SU-DHL-6 (cell line): ENCODE measurements around the gene DNAH7.

ENCODE experiments used
- EZH2phosphoT487 ChIP-seq: fragments of 200-600 bp; sonication (generic), shearing (Covaris generic); conservative IDR thresholded peaks from 2 replicates; pipeline ENCODE4 v1.6.1; 2018; ENCODE audit warnings: mild to moderate bottlenecking, antibody characterized with exemption, low read length, moderate library complexity, mixed read lengths
- TF ChIP-seq, protein P1 (sequence below): fragments of 200-600 bp; sonication (generic); IDR thresholded peaks from one replicate; pipeline ENCODE4 v1.5.1; 2017; ENCODE audit warnings: antibody characterized with exemption, mild to moderate bottlenecking, low read length, moderate library complexity; ENCODE audit not compliant: insufficient read depth, poor library complexity, severe bottlenecking

DNA sequence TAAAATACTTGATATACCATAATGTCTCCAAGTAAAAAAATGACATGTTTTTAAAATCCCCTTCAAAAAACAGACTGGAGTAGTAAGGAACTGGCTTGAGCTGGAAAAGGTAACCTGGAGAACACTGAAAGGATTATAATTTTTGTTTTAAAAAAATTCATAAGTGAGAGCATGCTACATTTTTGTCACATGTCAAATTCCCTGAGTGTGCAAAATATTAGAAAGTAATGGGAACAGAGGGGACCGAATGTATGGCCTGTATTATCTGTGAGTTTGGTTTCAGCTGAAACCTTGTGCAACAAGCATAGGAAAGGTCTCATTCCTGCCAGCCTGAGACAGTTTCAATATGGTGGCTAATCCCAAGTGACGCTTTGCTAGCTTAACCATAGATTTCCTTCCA is 209.1 kb downstream of the DNAH7 start:
- TF ChIP-seq, protein P1, sequence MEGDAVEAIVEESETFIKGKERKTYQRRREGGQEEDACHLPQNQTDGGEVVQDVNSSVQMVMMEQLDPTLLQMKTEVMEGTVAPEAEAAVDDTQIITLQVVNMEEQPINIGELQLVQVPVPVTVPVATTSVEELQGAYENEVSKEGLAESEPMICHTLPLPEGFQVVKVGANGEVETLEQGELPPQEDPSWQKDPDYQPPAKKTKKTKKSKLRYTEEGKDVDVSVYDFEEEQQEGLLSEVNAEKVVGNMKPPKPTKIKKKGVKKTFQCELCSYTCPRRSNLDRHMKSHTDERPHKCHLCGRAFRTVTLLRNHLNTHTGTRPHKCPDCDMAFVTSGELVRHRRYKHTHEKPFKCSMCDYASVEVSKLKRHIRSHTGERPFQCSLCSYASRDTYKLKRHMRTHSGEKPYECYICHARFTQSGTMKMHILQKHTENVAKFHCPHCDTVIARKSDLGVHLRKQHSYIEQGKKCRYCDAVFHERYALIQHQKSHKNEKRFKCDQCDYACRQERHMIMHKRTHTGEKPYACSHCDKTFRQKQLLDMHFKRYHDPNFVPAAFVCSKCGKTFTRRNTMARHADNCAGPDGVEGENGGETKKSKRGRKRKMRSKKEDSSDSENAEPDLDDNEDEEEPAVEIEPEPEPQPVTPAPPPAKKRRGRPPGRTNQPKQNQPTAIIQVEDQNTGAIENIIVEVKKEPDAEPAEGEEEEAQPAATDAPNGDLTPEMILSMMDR: no peak
- TF ChIP-seq EZH2phosphoT487: no peak
